PC-9 (cell line): ENCODE data around the gene ANGPTL3. TPM values are rescaled to one million over a fixed set of nuclear protein-coding genes. Genes with fewer than 3 reads are reported as not detected.
"Not testable (repeated sequence)": the region's sequence is repeated elsewhere in the genome, so short reads cannot be mapped to it uniquely, and the experiment has no call there.

Source experiments
- BruUV-seq: library from RNA; stranded (reverse); fragments of 400-500 nt; replicated peaks from 2 replicates; lab custom pipeline; 2021; lab: Mats Ljungman, UMichigan
- CTCF ChIA-PET: fragments of 300-600 bp; sonication (Branson Sonifier 250); formaldehyde crosslinking; loops from one replicate; lab custom pipeline; 2022; ENCODE audit warnings: antibody characterized with exemption; lab: Charles Lee
- POLR2A ChIA-PET: fragments of 300-600 bp; sonication (Branson Sonifier 250); formaldehyde crosslinking; loops from one replicate; lab custom pipeline; 2022; ENCODE audit warnings: antibody characterized with exemption; ENCODE audit not compliant: unreplicated experiment; lab: Charles Lee
- DNase-seq, 2 experiments: peaks; one replicate each; pipeline versions ENCODE4 v3.0.0 to v3.0.0-alpha.2; 2015 to 2022; ENCODE audit warnings: mixed read lengths in 1 of 2
- H2AFZ ChIP-seq: fragments of 200-600 bp; sonication (generic); 2 replicates; pipeline ENCODE4 v1.8.1; 2017; ENCODE audit warnings: antibody characterized with exemption
- H3F3A ChIP-seq: fragments of 200-600 bp; sonication (generic); 2 replicates; pipeline ENCODE4 v1.8.1; 2017; ENCODE audit warnings: antibody characterized with exemption, mild to moderate bottlenecking, low read depth; ENCODE audit not compliant: insufficient read depth
- H3K27ac ChIP-seq: fragments of 200-600 bp; sonication (generic); 2 replicates; pipeline ENCODE4 v1.6.1; 2016; ENCODE audit warnings: mixed run types
- H3K27me3 ChIP-seq: fragments of 200-600 bp; sonication (generic); 2 replicates; pipeline ENCODE4 v1.6.1; 2016; ENCODE audit warnings: low read depth, mixed run types; ENCODE audit not compliant: insufficient read depth
- H3K36me3 ChIP-seq: fragments of 200-600 bp; sonication (generic); 2 replicates; pipeline ENCODE4 v1.6.1; 2016; ENCODE audit warnings: low read depth, mixed run types
- H3K4me1 ChIP-seq: fragments of 200-600 bp; sonication (generic); replicated peaks from 2 replicates; pipeline ENCODE4 v1.6.1; 2016; ENCODE audit warnings: mixed run types; ENCODE audit not compliant: insufficient read depth
- H3K4me2 ChIP-seq: fragments of 200-600 bp; sonication (generic); 2 replicates; pipeline ENCODE4 v1.6.1; 2017; ENCODE audit warnings: mixed run types
- H3K4me3 ChIP-seq: fragments of 200-600 bp; sonication (generic); 2 replicates; pipeline ENCODE4 v1.6.1; 2016; ENCODE audit warnings: mixed run types
- H3K79me2 ChIP-seq: fragments of 200-600 bp; sonication (generic); 2 replicates; pipeline ENCODE4 v1.6.1; 2017; ENCODE audit warnings: low read depth, mixed run types
- H3K9me2 ChIP-seq: fragments of 200-600 bp; sonication (generic); 2 replicates; pipeline ENCODE4 v1.8.1; 2017; ENCODE audit warnings: mild to moderate bottlenecking; ENCODE audit not compliant: insufficient read depth
- H3K9me3 ChIP-seq: fragments of 200-600 bp; sonication (generic); 2 replicates; pipeline ENCODE4 v1.8.1; 2016; ENCODE audit warnings: low read depth; ENCODE audit not compliant: insufficient read depth
- H4K20me1 ChIP-seq: fragments of 200-600 bp; sonication (generic); 2 replicates; pipeline ENCODE4 v1.8.1; 2017; ENCODE audit not compliant: insufficient read depth
- EZH2 ChIP-seq: fragments of 200-600 bp; sonication (generic); IDR thresholded peaks from 2 replicates; pipeline ENCODE4 v1.8.0; 2017; ENCODE audit warnings: antibody characterized with exemption, low read depth
- intact Hi-C: fragments of 100-400 bp; cut with micrococcal nuclease; formaldehyde crosslinking; loops from one replicate; pipeline ENCODE4 v1.10.0; 2022; ENCODE audit not compliant: unreplicated experiment
- total RNA-seq: library from RNA; stranded (reverse); gene quantifications from 2 replicates; pipeline ENCODE4 v1.2.3, GENCODE V29; 2021
- TF ChIP-seq, protein P1 (sequence below): fragments of 200-600 bp; sonication (generic); conservative IDR thresholded peaks from 2 replicates; pipeline ENCODE4 v1.6.1; 2017; ENCODE audit warnings: mixed run types, antibody characterized with exemption, mild to moderate bottlenecking, moderate library complexity

ANGPTL3 gene
- total RNA-seq, 1 experiment from 2014 or later, result not detected

DNA sequence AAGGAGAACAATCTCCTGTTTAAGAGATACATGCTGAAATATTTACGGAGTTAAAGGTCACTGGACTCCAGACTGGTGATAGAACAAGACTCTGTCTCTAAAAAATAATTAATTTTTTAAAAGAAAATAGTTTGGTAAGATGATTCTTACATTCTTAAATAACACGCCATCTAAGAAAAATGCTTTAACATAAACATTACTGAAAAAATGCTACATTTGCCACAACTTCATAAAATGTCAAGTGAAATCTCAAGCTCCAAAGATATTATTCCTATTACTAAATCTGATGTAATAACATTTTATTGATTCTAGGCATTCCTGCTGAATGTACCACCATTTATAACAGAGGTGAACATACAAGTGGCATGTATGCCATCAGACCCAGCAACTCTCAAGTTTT lies 4.1 kb downstream of the ANGPTL3 start:
- Histone ChIP-seq H3K79me2 (no peaks in the 10 kb centered on the region), H3F3A (no peaks in the 10 kb centered on the region), H3K4me3 (no peak overlapping the region), H3K36me3 (no peaks in the 10 kb centered on the region), H3K4me2 (no peak overlapping the region), H3K9me3 (no peaks in the 10 kb centered on the region), H3K9me2 (no peaks in the 10 kb centered on the region), H4K20me1 (no peaks in the 10 kb centered on the region), H3K27ac (no peak overlapping the region), H3K4me1 (no peaks in the 10 kb centered on the region), H2AFZ (no peak overlapping the region), H3K27me3 (no peaks in the 10 kb centered on the region)
- no TSS peak for BruUV-seq
- TF ChIP-seq, protein P1, sequence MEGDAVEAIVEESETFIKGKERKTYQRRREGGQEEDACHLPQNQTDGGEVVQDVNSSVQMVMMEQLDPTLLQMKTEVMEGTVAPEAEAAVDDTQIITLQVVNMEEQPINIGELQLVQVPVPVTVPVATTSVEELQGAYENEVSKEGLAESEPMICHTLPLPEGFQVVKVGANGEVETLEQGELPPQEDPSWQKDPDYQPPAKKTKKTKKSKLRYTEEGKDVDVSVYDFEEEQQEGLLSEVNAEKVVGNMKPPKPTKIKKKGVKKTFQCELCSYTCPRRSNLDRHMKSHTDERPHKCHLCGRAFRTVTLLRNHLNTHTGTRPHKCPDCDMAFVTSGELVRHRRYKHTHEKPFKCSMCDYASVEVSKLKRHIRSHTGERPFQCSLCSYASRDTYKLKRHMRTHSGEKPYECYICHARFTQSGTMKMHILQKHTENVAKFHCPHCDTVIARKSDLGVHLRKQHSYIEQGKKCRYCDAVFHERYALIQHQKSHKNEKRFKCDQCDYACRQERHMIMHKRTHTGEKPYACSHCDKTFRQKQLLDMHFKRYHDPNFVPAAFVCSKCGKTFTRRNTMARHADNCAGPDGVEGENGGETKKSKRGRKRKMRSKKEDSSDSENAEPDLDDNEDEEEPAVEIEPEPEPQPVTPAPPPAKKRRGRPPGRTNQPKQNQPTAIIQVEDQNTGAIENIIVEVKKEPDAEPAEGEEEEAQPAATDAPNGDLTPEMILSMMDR, result no peak
- TF ChIP-seq EZH2, result no peak
- POLR2A ChIA-PET, result no interaction called here
- intact Hi-C loops, result no loop called here
- DNase-seq, result no peak
- CTCF ChIA-PET, result no interaction called here

DNA sequence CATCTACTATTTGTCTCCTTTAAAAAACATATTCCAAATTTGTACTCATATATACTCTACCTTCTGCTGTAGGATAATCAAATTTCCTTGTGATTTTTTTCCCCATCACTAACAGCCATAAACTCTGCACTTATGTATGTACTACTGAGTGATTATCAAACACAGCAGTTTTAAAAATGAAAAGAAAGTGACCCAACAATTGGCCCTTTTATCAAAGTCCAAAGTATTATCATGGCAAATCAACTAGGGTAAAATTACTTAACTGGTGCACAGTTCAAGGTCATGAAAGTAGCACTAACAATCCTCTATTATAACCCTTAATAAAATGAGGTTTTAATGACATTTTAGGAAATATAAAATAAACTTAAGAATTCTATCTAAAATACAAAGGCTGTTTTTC lies 11.6 kb downstream of the ANGPTL3 start:
- 0 out of 2 replicates have a peak, but pooled peaks cover 4% of the 10 kb centered on the region for H3K9me3 ChIP-seq
- no peaks in the 10 kb centered on the region for H3F3A ChIP-seq
- no peaks in the 10 kb centered on the region for H3K36me3 ChIP-seq
- H3K27ac ChIP-seq, result no peak overlapping the region
- H3K4me3 ChIP-seq, result no peak overlapping the region
- no TSS peak for BruUV-seq
- ChIA-PET CTCF (no interaction called here), POLR2A (no interaction called here)
- H3K27me3 ChIP-seq, result no peaks in the 10 kb centered on the region
- intact Hi-C loops, result no loop called here
- no peak for DNase-seq
- H4K20me1 ChIP-seq, result no peaks in the 10 kb centered on the region
- no peak for TF ChIP-seq EZH2
- TF ChIP-seq, protein P1, result no peak
- no peaks in the 10 kb centered on the region for H3K4me1 ChIP-seq
- no peak overlapping the region for H3K4me2 ChIP-seq
- H2AFZ ChIP-seq, result no peak overlapping the region
- H3K79me2 ChIP-seq, result no peaks in the 10 kb centered on the region
- H3K9me2 ChIP-seq, result no peaks in the 10 kb centered on the region

- H3K27me3 ChIP-seq, CTCF ChIA-PET, H3F3A ChIP-seq, BruUV-seq, DNase-seq, H3K36me3 ChIP-seq, H3K9me2 ChIP-seq, H3K4me2 ChIP-seq, H3K27ac ChIP-seq, H3K4me1 ChIP-seq, H3K79me2 ChIP-seq, H3K4me3 ChIP-seq, H3K9me3 ChIP-seq, H4K20me1 ChIP-seq, POLR2A ChIA-PET, H2AFZ ChIP-seq: not testable (repeated sequence)
- intact Hi-C loops, result loop anchor here (10.0 kb wide), 1 partner anchor 114 kb away; no protein-coding TSS in a partner anchor
Observed at GRCh38 chr1:62610588-62610987, 13.3 kb downstream of the ANGPTL3 start.

GRCh38 chr1:62612770-62613169 lies 15.4 kb downstream of the ANGPTL3 start:
- H3K27ac ChIP-seq, result no peak overlapping the region
- intact Hi-C loops, result loop anchor here (10.0 kb wide), 1 partner anchor 112 kb away; no protein-coding TSS in a partner anchor
- H3K4me1 ChIP-seq, result no peaks in the 10 kb centered on the region
- no peaks in the 10 kb centered on the region for H3K9me2 ChIP-seq
- H3K4me2 ChIP-seq, result no peak overlapping the region
- H3K4me3 ChIP-seq, result no peak overlapping the region
- peaks cover 7% of the 10 kb centered on the region; the same call in 1 of the 2 replicates for H3K36me3 ChIP-seq
- H2AFZ ChIP-seq, result no peak overlapping the region
- DNase-seq, result no peak
- ChIA-PET CTCF (no interaction called here), POLR2A (no interaction called here)
- no TSS peak for BruUV-seq
- no peaks in the 10 kb centered on the region for H3F3A ChIP-seq
- no peaks in the 10 kb centered on the region for H3K27me3 ChIP-seq
- H3K9me3 ChIP-seq, result 0 out of 2 replicates have a peak, but pooled peaks cover 4% of the 10 kb centered on the region
- TF ChIP-seq, protein P1, result no peak
- no peak for TF ChIP-seq EZH2
- H3K79me2 ChIP-seq, result no peaks in the 10 kb centered on the region
- H4K20me1 ChIP-seq, result no peaks in the 10 kb centered on the region
